Ishikawa (cell line): ENCODE data around the gene FAM222A.

Source experiments
- CEBPB ChIP-seq: IDR thresholded peaks from 2 replicates; pipeline ENCODE4 v1.6.1; 2012
- CREB1 ChIP-seq: IDR thresholded peaks from 2 replicates; pipeline ENCODE4 v1.6.1; 2012; ENCODE audit warnings: low read depth
- EGR1 ChIP-seq: IDR thresholded peaks from 2 replicates; pipeline ENCODE4 v1.6.1; 2012
- EP300 ChIP-seq: IDR thresholded peaks from 2 replicates; pipeline ENCODE4 v1.6.1; 2012; ENCODE audit warnings: borderline replicate concordance
- FOXM1 ChIP-seq: IDR thresholded peaks from 2 replicates; pipeline ENCODE4 v1.6.1; 2012; ENCODE audit warnings: low read depth, borderline replicate concordance
- MAX ChIP-seq: IDR thresholded peaks from 2 replicates; pipeline ENCODE4 v1.6.1; 2012
- NFIC ChIP-seq: IDR thresholded peaks from 2 replicates; pipeline ENCODE4 v1.6.1; 2012
- RAD21 ChIP-seq: IDR thresholded peaks from 2 replicates; pipeline ENCODE4 v1.6.1; 2012; ENCODE audit warnings: low read depth
- REST ChIP-seq: IDR thresholded peaks from 2 replicates; pipeline ENCODE4 v1.6.1; 2012; ENCODE audit warnings: low read depth, mild to moderate bottlenecking
- TAF1 ChIP-seq: IDR thresholded peaks from 2 replicates; pipeline ENCODE4 v1.6.1; 2012; ENCODE audit warnings: low read depth, mild to moderate bottlenecking
- TCF12 ChIP-seq: IDR thresholded peaks from 2 replicates; pipeline ENCODE4 v1.6.1; 2012; ENCODE audit warnings: low read depth
- TEAD4 ChIP-seq: IDR thresholded peaks from 2 replicates; pipeline ENCODE4 v1.6.1; 2012
- USF1 ChIP-seq: IDR thresholded peaks from 2 replicates; pipeline ENCODE4 v1.6.1; 2012
- YY1 ChIP-seq: IDR thresholded peaks from 2 replicates; pipeline ENCODE4 v1.6.1; 2012; ENCODE audit warnings: low read depth
- ZBTB7A ChIP-seq: IDR thresholded peaks from 2 replicates; pipeline ENCODE4 v1.6.1; 2012; ENCODE audit warnings: low read depth

The FAM222A gene

GRCh38 chr12:109704371-109705098 is 9.1 kb upstream of the FAM222A start:
- no peak for TF ChIP-seq TAF1
- no peak for TF ChIP-seq USF1
- no peak for TF ChIP-seq CREB1
- TF ChIP-seq TEAD4: no peak
- no peak for TF ChIP-seq YY1

- TF ChIP-seq CEBPB (no peak), REST (no peak), USF1 (no peak), TEAD4 (no peak), TAF1 (no peak), MAX (no peak), CREB1 (no peak), RAD21 (no peak), EGR1 (no peak), YY1 (no peak), TCF12 (no peak), NFIC (no peak), FOXM1 (no peak), ZBTB7A (no peak), EP300 (no peak)
Measured at GRCh38 chr12:109705291-109705690, 8.3 kb upstream of the FAM222A start.

- no peak for TF ChIP-seq TEAD4
- no peak for TF ChIP-seq NFIC
- no peak for TF ChIP-seq TAF1
- TF ChIP-seq TCF12: no peak
- no peak for TF ChIP-seq YY1
- no peak for TF ChIP-seq EP300
- TF ChIP-seq MAX: no peak
- no peak for TF ChIP-seq RAD21
- no peak for TF ChIP-seq CREB1
Measured at GRCh38 chr12:109706398-109706746, 7.3 kb upstream of the FAM222A start.

GRCh38 chr12:109706747-109707469 is 6.7 kb upstream of the FAM222A start:
- TF ChIP-seq CEBPB: no peak
- no peak for TF ChIP-seq MAX
- no peak for TF ChIP-seq USF1
- no peak for TF ChIP-seq EGR1
- no peak for TF ChIP-seq RAD21
- no peak for TF ChIP-seq NFIC
- no peak for TF ChIP-seq TEAD4
- TF ChIP-seq ZBTB7A: no peak
- TF ChIP-seq TAF1: no peak
- TF ChIP-seq YY1: no peak
- TF ChIP-seq FOXM1: no peak
- TF ChIP-seq TCF12: no peak
- TF ChIP-seq EP300: no peak
- TF ChIP-seq REST: no peak
- no peak for TF ChIP-seq CREB1

- no peak for TF ChIP-seq MAX
- no peak for TF ChIP-seq CREB1
- no peak for TF ChIP-seq CEBPB
- TF ChIP-seq EP300: no peak
- no peak for TF ChIP-seq RAD21
- no peak for TF ChIP-seq FOXM1
- TF ChIP-seq REST: no peak
- TF ChIP-seq TEAD4: no peak
- no peak for TF ChIP-seq TCF12
- TF ChIP-seq EGR1: no peak
- TF ChIP-seq USF1: no peak
- no peak for TF ChIP-seq ZBTB7A
- no peak for TF ChIP-seq TAF1
- TF ChIP-seq YY1: no peak
- no peak for TF ChIP-seq NFIC
Measured at GRCh38 chr12:109707470-109707821, 6.2 kb upstream of the FAM222A start.
